AG04449 (cell line): Measurements from ENCODE around the gene SERPINB6.
"Not testable (repeated sequence)": the region's sequence is repeated elsewhere in the genome, so short reads cannot be mapped to it uniquely, and the experiment has no call there.

ENCODE experiments used
- CTCF ChIA-PET: fragments of 350-600 bp; formaldehyde crosslinking; extraction: SDS; loops from one replicate; lab custom pipeline; 2021; ENCODE audit warnings: antibody characterized with exemption; lab: Yijun Ruan, JAX
- POLR2A ChIA-PET: fragments of 400-600, 350-600 bp; formaldehyde crosslinking; extraction: SDS; loops from one replicate; lab custom pipeline; 2020; ENCODE audit warnings: antibody characterized with exemption, inconsistent platforms; lab: Yijun Ruan, JAX
- DNase-seq: peaks from one replicate; pipeline ENCODE4 v3.0.0-alpha.2; 2010; ENCODE audit warnings: low read depth, low spot score
- H3K4me3 ChIP-seq: 2 replicates; pipeline ENCODE4 v1.5.1; 2011; ENCODE audit warnings: low read depth, mild to moderate bottlenecking, control low read depth, low read length
- CTCF ChIP-seq: IDR thresholded peaks from one replicate; pipeline ENCODE4 v1.5.1; 2011; ENCODE audit warnings: mild to moderate bottlenecking, moderate library complexity, low read length, control low read depth, inconsistent platforms; ENCODE audit not compliant: insufficient read depth; ENCODE audit errors: missing control alignments

SERPINB6 gene

GRCh38 chr6:3001773-3002293 is 30.5 kb upstream of the SERPINB6 start:
- ChIA-PET POLR2A (interaction anchor here (1.0 to 1.2 kb wide), 4 partner anchors 23 to 155 kb away, joined by 3 read pairs; no protein-coding TSS in a partner anchor), CTCF (interaction anchor here (0.6 to 4.7 kb wide), 21 partner anchors 9 to 249 kb away, joined by 3 to 69 read pairs (median 6); no protein-coding TSS in a partner anchor)
- TF ChIP-seq CTCF, result peak; percentile 43
- no peak overlapping the region for H3K4me3 ChIP-seq
- DNase-seq, result no peak

GRCh38 chr6:3001146-3001772 is 29.9 kb upstream of the SERPINB6 start:
- ChIA-PET CTCF (interaction anchor here (0.6 to 4.7 kb wide), 23 partner anchors 9 to 250 kb away, joined by 3 to 69 read pairs (median 6); no protein-coding TSS in a partner anchor), POLR2A (interaction anchor here (1.0 to 1.3 kb wide), 5 partner anchors 23 to 154 kb away, joined by 3 read pairs; no protein-coding TSS in a partner anchor)
- H3K4me3 ChIP-seq, result no peak overlapping the region
- no peak for DNase-seq
- no peak for TF ChIP-seq CTCF

- no peak for TF ChIP-seq CTCF
- DNase-seq, result no peak
- H3K4me3 ChIP-seq, result peak within 1 kb of the TSS; percentile 85
- ChIA-PET POLR2A (interaction anchor here (0.7 to 1.3 kb wide), 7 partner anchors 10 to 68 kb away, joined by 3 to 8 read pairs (median 5); partner anchors contain the start of gene RIPK1), CTCF (interaction anchor here (0.6 to 4.7 kb wide), 14 partner anchors 10 to 251 kb away, joined by 3 to 69 read pairs (median 8); no protein-coding TSS in a partner anchor)
Measured at GRCh38 chr6:2999618-3000557, 28.5 kb upstream of the SERPINB6 start, which contains the start of gene NQO2. Gene NQO2 (plus strand): TSS chr6:2999894. CDS start chr6:3006553, 6,659 bp downstream.

GRCh38 chr6:2998998-2999617 is 27.7 kb upstream of the SERPINB6 start:
- H3K4me3 ChIP-seq, result peak overlapping the region; percentile 69
- TF ChIP-seq CTCF, result no peak
- CTCF ChIA-PET, result interaction anchor here (0.9 to 4.7 kb wide), 12 partner anchors 9 to 252 kb away, joined by 3 to 69 read pairs (median 8); no protein-coding TSS in a partner anchor
- DNase-seq, result no peak
- POLR2A ChIA-PET, result interaction anchor here (0.7 to 1.2 kb wide), 6 partner anchors 9 to 69 kb away, joined by 3 to 8 read pairs (median 5); partner anchors contain the start of gene RIPK1

- peak overlapping the region; percentile 69; the same call in 1 of the 2 replicates for H3K4me3 ChIP-seq
- ChIA-PET POLR2A (interaction anchor here (0.8 to 1.2 kb wide), 2 partner anchors 8 to 70 kb away, joined by 3 to 5 read pairs; partner anchors contain the start of gene RIPK1), CTCF (interaction anchor here (0.7 to 4.7 kb wide), 13 partner anchors 9 to 260 kb away, joined by 3 to 41 read pairs (median 5); no protein-coding TSS in a partner anchor)
- DNase-seq, result not testable (repeated sequence)
Measured at GRCh38 chr6:2998249-2998997, 27.1 kb upstream of the SERPINB6 start.
